Activated CD4-positive, alpha-beta T cell treated with anti-CD3 and anti-CD28 coated beads for 1 hour (primary cell): ENCODE data around the gene MTNR1A.
"Not testable (repeated sequence)": the region's sequence is repeated elsewhere in the genome, so short reads cannot be mapped to it uniquely, and the experiment has no call there.

Experiments
- DNase-seq: peaks from one replicate; pipeline ENCODE4 v3.0.0-alpha.2; 2020

The MTNR1A gene

GRCh38 chr4:186560647-186561046 lies 5.3 kb upstream of the MTNR1A start:
- no peak for DNase-seq

- no peak for DNase-seq
Observed at GRCh38 chr4:186557486-186557885, 2.1 kb upstream of the MTNR1A start.

GRCh38 chr4:186557061-186557460 lies 1.7 kb upstream of the MTNR1A start:
- DNase-seq, result no peak

GRCh38 chr4:186554539-186554913 lies 841 bp downstream of the MTNR1A start:
- no peak for DNase-seq

GRCh38 chr4:186553717-186554116 lies 1.6 kb downstream of the MTNR1A start:
- DNase-seq, result no peak

GRCh38 chr4:186551849-186552248 lies 3.5 kb downstream of the MTNR1A start:
- no peak for DNase-seq

- DNase-seq, result no peak
Observed at GRCh38 chr4:186545436-186545835, 9.9 kb downstream of the MTNR1A start.

- DNase-seq, result no peak
Observed at GRCh38 chr4:186543206-186543605, 12.2 kb downstream of the MTNR1A start.

GRCh38 chr4:186541801-186542200 lies 13.6 kb downstream of the MTNR1A start:
- DNase-seq, result no peak

GRCh38 chr4:186537843-186538521 lies 17.4 kb downstream of the MTNR1A start:
- no peak for DNase-seq

- no peak for DNase-seq
Observed at GRCh38 chr4:186536285-186536684, 19.1 kb downstream of the MTNR1A start.

- DNase-seq, result no peak
Observed at GRCh38 chr4:186534056-186534455, 21.3 kb downstream of the MTNR1A start.

- DNase-seq, result not testable (repeated sequence)
Observed at GRCh38 chr4:186523927-186524326, 31.4 kb downstream of the MTNR1A start.

- DNase-seq, result no peak
Observed at GRCh38 chr4:186516287-186516686, 39.1 kb downstream of the MTNR1A start.

- DNase-seq, result no peak
Observed at GRCh38 chr4:186514271-186514950, 41.0 kb downstream of the MTNR1A start.

- DNase-seq, result not testable (repeated sequence)
Observed at GRCh38 chr4:186504771-186505170, 50.6 kb downstream of the MTNR1A start.

GRCh38 chr4:186502231-186502630 lies 53.1 kb downstream of the MTNR1A start:
- DNase-seq, result no peak

- DNase-seq, result no peak
Observed at GRCh38 chr4:186501554-186501953, 53.8 kb downstream of the MTNR1A start.

GRCh38 chr4:186500721-186501304 lies 54.6 kb downstream of the MTNR1A start:
- no peak for DNase-seq

- DNase-seq, result no peak
Observed at GRCh38 chr4:186499467-186499866, 55.9 kb downstream of the MTNR1A start.

- no peak for DNase-seq
Observed at GRCh38 chr4:186497043-186497442, 58.3 kb downstream of the MTNR1A start.

- DNase-seq, result no peak
Observed at GRCh38 chr4:186494496-186494895, 60.9 kb downstream of the MTNR1A start.

GRCh38 chr4:186487726-186488125 lies 67.6 kb downstream of the MTNR1A start:
- no peak for DNase-seq

GRCh38 chr4:186486172-186486571 lies 69.2 kb downstream of the MTNR1A start:
- DNase-seq, result no peak
